ENCODE data around the gene KCMF1.

Gene KCMF1

DNA sequence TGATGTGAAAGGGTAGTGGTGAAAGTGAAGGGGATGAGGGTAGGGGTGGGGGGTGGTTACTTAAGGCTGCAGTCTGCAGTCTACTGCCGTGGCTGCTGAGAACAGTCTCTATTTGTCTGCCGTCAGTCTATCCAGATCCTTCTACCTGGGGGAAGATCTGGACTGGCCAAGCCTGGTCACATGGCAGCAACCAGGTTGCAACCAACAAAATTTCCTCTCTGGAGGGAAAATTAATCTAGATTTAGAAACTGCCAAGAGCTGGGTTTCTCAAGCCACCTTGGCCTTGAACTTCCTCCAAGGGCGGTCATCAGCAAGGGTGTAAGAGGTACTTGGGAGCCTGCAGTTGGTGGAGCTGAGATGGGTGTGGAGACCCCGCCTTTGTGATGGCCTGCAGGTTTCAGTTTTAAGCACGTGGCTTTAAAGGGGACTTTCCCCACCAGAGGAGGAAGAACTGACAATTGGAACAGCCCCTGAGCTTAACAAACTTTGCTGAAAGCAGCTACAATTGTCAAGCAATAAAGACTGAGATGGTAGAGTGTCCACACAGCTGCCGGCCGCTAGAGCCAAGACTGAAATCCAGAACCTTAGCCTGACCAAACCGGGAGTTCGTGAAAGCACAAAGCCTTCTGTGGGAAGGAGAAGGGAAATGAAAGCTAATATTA lies 31.4 kb upstream of the KCMF1 start:
- WGBS, result 85% methylated on average over 9 of the region's 9 CpGs
- Histone ChIP-seq H3K9ac (ENCODE audit: low read length) (no peak overlapping the region), H3K27me3 (ENCODE audit: control insufficient read depth in 1 of 2, insufficient read depth in 1 of 2, low read length in 2 of 2) (no peaks in the 10 kb centered on the region), H3K36me3 (ENCODE audit: control insufficient read depth in 1 of 2, insufficient read depth in 2 of 2, low read depth in 1 of 2, low read length in 2 of 2) (no peaks in the 10 kb centered on the region), H3K27ac (ENCODE audit: low read length, poor library complexity, severe bottlenecking) (no peak overlapping the region), H3K4me2 (ENCODE audit: low read length, poor library complexity, severe bottlenecking) (no peak overlapping the region), H3K14ac (ENCODE audit: low read length in 2 of 2) (no peak overlapping the region), H3K79me1 (replicated peaks; ENCODE audit: low read length, poor library complexity, severe bottlenecking) (no peaks in the 10 kb centered on the region), H3K23ac (ENCODE audit: low read length in 2 of 2) (no peak overlapping the region), H2AK5ac (ENCODE audit: low read length, severe bottlenecking) (no peak overlapping the region), H2BK120ac (ENCODE audit: low read depth, low read length) (no peak overlapping the region), H2AFZ (ENCODE audit: low read depth, low read length) (no peak overlapping the region), H3K4me1 (ENCODE audit: control insufficient read depth, insufficient read depth, low read depth, low read length) (no peaks in the 10 kb centered on the region), H2BK5ac (ENCODE audit: low read depth, low read length, poor library complexity, severe bottlenecking) (no peak overlapping the region), H2BK15ac (ENCODE audit: low read depth, poor library complexity, severe bottlenecking) (no peak overlapping the region), H3K4ac (ENCODE audit: low read depth in 1 of 2, low read length in 2 of 2) (no peak overlapping the region), H3K18ac (ENCODE audit: low read depth in 1 of 2, low read length in 2 of 2) (no peak overlapping the region), H4K91ac (ENCODE audit: low read length) (no peak overlapping the region), H2BK12ac (ENCODE audit: low read length in 2 of 2) (peak overlapping the region in 1 of 2 experiments; percentile 31), H3K4me3 (ENCODE audit: insufficient read depth in 1 of 2, low read depth in 1 of 2, low read length in 2 of 2) (no peak overlapping the region), H3K9me3 (ENCODE audit: control insufficient read depth, low read length) (no peaks in the 10 kb centered on the region), H4K8ac (ENCODE audit: low read length) (no peak overlapping the region)
- DNase-seq, result no peak

GRCh38 chr2:84940088-84940470 lies 30.9 kb upstream of the KCMF1 start:
- H4K91ac ChIP-seq (ENCODE audit: low read length), result no peak overlapping the region
- H3K4ac ChIP-seq (ENCODE audit: low read depth in 1 of 2, low read length in 2 of 2), result no peak overlapping the region

DNA sequence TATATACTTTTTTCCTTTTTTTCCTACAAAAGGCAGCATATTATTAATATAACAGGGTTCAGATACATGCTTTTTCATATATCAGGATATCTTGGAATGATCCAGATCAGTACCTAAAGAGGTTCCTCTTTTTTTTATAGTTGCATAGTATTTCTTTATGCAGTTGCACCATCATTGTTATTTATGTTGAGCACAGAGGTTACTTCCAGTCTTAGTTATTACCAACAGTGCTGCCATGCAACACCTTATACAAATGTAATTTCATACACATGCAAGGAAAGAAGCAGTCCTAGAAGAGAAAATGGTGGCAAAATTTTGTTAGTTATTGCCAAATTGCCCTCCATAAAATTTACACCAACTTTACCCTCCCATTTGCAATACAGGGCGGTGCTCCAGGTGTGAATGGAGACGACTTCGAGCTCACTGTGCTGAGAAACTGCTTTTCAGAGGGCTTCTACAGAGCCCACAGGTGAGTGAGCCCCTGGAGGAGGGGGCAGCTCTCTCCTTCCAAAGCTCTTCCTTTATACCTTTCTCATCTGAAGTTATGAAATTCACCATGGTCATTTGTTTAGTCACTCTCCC lies 30.0 kb upstream of the KCMF1 start:
- H3K4ac ChIP-seq (ENCODE audit: low read depth in 1 of 2, low read length in 2 of 2), result no peak overlapping the region
- DNase-seq, result no peak
- H3K18ac ChIP-seq (ENCODE audit: low read depth in 1 of 2, low read length in 2 of 2), result no peak overlapping the region
- H3K4me3 ChIP-seq (ENCODE audit: insufficient read depth in 1 of 2, low read depth in 1 of 2, low read length in 2 of 2), result no peak overlapping the region
- no peak overlapping the region for H2BK15ac ChIP-seq (ENCODE audit: low read depth, poor library complexity, severe bottlenecking)
- no peak overlapping the region for H3K9ac ChIP-seq (ENCODE audit: low read length)
- no peak overlapping the region for H2AFZ ChIP-seq (ENCODE audit: low read depth, low read length)
- H3K36me3 ChIP-seq (ENCODE audit: control insufficient read depth in 1 of 2, insufficient read depth in 2 of 2, low read depth in 1 of 2, low read length in 2 of 2), result no peaks in the 10 kb centered on the region
- no peak overlapping the region for H2BK12ac ChIP-seq (ENCODE audit: low read length in 2 of 2)
- peaks cover 2% of the 10 kb centered on the region for H3K4me1 ChIP-seq (ENCODE audit: control insufficient read depth, insufficient read depth, low read depth, low read length)
- no peak overlapping the region for H3K14ac ChIP-seq (ENCODE audit: low read length in 2 of 2)
- no peaks in the 10 kb centered on the region for H3K27me3 ChIP-seq (ENCODE audit: control insufficient read depth in 1 of 2, insufficient read depth in 1 of 2, low read length in 2 of 2)
- WGBS, result 87% methylated on average over 3 of the region's 3 CpGs
- no peak overlapping the region for H3K27ac ChIP-seq (ENCODE audit: low read length, poor library complexity, severe bottlenecking)
- no peak overlapping the region for H2BK120ac ChIP-seq (ENCODE audit: low read depth, low read length)
- H4K91ac ChIP-seq (ENCODE audit: low read length), result no peak overlapping the region
- H3K9me3 ChIP-seq (ENCODE audit: control insufficient read depth, low read length), result no peaks in the 10 kb centered on the region
- no peak overlapping the region for H2BK5ac ChIP-seq (ENCODE audit: low read depth, low read length, poor library complexity, severe bottlenecking)
- no peak overlapping the region for H2AK5ac ChIP-seq (ENCODE audit: low read length, severe bottlenecking)
- no peaks in the 10 kb centered on the region for H3K79me1 ChIP-seq (replicated peaks; ENCODE audit: low read length, poor library complexity, severe bottlenecking)
- no peak overlapping the region for H4K8ac ChIP-seq (ENCODE audit: low read length)
- H3K23ac ChIP-seq (ENCODE audit: low read length in 2 of 2), result no peak overlapping the region
- H3K4me2 ChIP-seq (ENCODE audit: low read length, poor library complexity, severe bottlenecking), result no peak overlapping the region

More at GRCh38 chr2:84940088-84940470, 30.9 kb upstream of the KCMF1 start:
- Histone ChIP-seq H3K4me2 (ENCODE audit: low read length, poor library complexity, severe bottlenecking) (no peak overlapping the region), H2AK5ac (ENCODE audit: low read length, severe bottlenecking) (no peak overlapping the region), H3K9ac (ENCODE audit: low read length) (no peak overlapping the region), H3K79me1 (replicated peaks; ENCODE audit: low read length, poor library complexity, severe bottlenecking) (no peaks in the 10 kb centered on the region), H3K4me1 (ENCODE audit: control insufficient read depth, insufficient read depth, low read depth, low read length) (no peaks in the 10 kb centered on the region), H3K18ac (ENCODE audit: low read depth in 1 of 2, low read length in 2 of 2) (no peak overlapping the region), H3K27ac (ENCODE audit: low read length, poor library complexity, severe bottlenecking) (no peak overlapping the region), H2BK12ac (ENCODE audit: low read length in 2 of 2) (no peak overlapping the region), H3K36me3 (ENCODE audit: control insufficient read depth in 1 of 2, insufficient read depth in 2 of 2, low read depth in 1 of 2, low read length in 2 of 2) (no peaks in the 10 kb centered on the region), H2BK120ac (ENCODE audit: low read depth, low read length) (no peak overlapping the region), H2BK5ac (ENCODE audit: low read depth, low read length, poor library complexity, severe bottlenecking) (no peak overlapping the region), H3K9me3 (ENCODE audit: control insufficient read depth, low read length) (no peaks in the 10 kb centered on the region), H3K14ac (ENCODE audit: low read length in 2 of 2) (no peak overlapping the region), H2BK15ac (ENCODE audit: low read depth, poor library complexity, severe bottlenecking) (no peak overlapping the region), H2AFZ (ENCODE audit: low read depth, low read length) (no peak overlapping the region), H4K8ac (ENCODE audit: low read length) (no peak overlapping the region), H3K23ac (ENCODE audit: low read length in 2 of 2) (no peak overlapping the region), H3K27me3 (ENCODE audit: control insufficient read depth in 1 of 2, insufficient read depth in 1 of 2, low read length in 2 of 2) (no peaks in the 10 kb centered on the region), H3K4me3 (ENCODE audit: insufficient read depth in 1 of 2, low read depth in 1 of 2, low read length in 2 of 2) (no peak overlapping the region)
- WGBS, result 74% methylated on average over 3 of the region's 3 CpGs
- no peak for DNase-seq

DNA sequence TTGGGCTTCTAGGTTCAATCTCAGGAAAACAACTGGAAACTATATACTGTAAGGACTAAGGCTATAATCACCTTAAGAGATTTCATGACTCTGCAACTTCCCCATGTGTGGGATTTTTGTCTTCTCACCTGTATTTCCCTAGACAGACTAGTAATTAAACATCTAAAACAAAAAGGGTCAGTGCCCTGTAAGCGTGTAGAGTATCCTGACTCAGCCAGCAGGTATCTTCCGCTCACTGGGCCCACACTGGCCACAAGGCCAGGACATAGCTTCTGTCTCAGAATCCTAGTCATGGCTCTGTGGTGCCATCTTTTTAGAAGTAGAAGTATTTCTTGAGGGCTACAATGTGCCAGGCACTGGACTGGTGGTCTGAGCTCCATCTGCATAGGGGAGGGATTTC lies 28.8 kb upstream of the KCMF1 start:
- Histone ChIP-seq H3K9ac (ENCODE audit: low read length) (no peak overlapping the region), H3K23ac (ENCODE audit: low read length in 2 of 2) (no peak overlapping the region), H2AK5ac (ENCODE audit: low read length, severe bottlenecking) (no peak overlapping the region), H4K91ac (ENCODE audit: low read length) (no peak overlapping the region), H4K8ac (ENCODE audit: low read length) (no peak overlapping the region), H2AFZ (ENCODE audit: low read depth, low read length) (no peak overlapping the region), H3K4me1 (ENCODE audit: control insufficient read depth, insufficient read depth, low read depth, low read length) (peaks cover 8% of the 10 kb centered on the region), H2BK120ac (ENCODE audit: low read depth, low read length) (no peak overlapping the region), H3K36me3 (ENCODE audit: control insufficient read depth in 1 of 2, insufficient read depth in 2 of 2, low read depth in 1 of 2, low read length in 2 of 2) (no peaks in the 10 kb centered on the region), H3K14ac (ENCODE audit: low read length in 2 of 2) (no peak overlapping the region), H3K18ac (ENCODE audit: low read depth in 1 of 2, low read length in 2 of 2) (no peak overlapping the region), H3K4ac (ENCODE audit: low read depth in 1 of 2, low read length in 2 of 2) (no peak overlapping the region), H3K27me3 (ENCODE audit: control insufficient read depth in 1 of 2, insufficient read depth in 1 of 2, low read length in 2 of 2) (no peaks in the 10 kb centered on the region), H2BK15ac (ENCODE audit: low read depth, poor library complexity, severe bottlenecking) (no peak overlapping the region), H3K79me1 (replicated peaks; ENCODE audit: low read length, poor library complexity, severe bottlenecking) (no peaks in the 10 kb centered on the region), H3K4me2 (ENCODE audit: low read length, poor library complexity, severe bottlenecking) (no peak overlapping the region), H3K4me3 (ENCODE audit: insufficient read depth in 1 of 2, low read depth in 1 of 2, low read length in 2 of 2) (no peak overlapping the region), H2BK12ac (ENCODE audit: low read length in 2 of 2) (no peak overlapping the region), H3K9me3 (ENCODE audit: control insufficient read depth, low read length) (no peaks in the 10 kb centered on the region), H2BK5ac (ENCODE audit: low read depth, low read length, poor library complexity, severe bottlenecking) (no peak overlapping the region), H3K27ac (ENCODE audit: low read length, poor library complexity, severe bottlenecking) (no peak overlapping the region)
- WGBS, result 88% methylated on average over 2 of the region's 2 CpGs
- DNase-seq, result no peak

Data from mesenchymal stem cell (in vitro differentiated cells and primary cell).